A673 (cell line): ENCODE measurements around the gene CMIP. TPM values are rescaled to one million over a fixed set of nuclear protein-coding genes. Genes with fewer than 3 reads are reported as not detected.

Experiments used
- BruUV-seq: library from RNA; stranded (reverse); fragments of 400-500 nt; replicated peaks from 2 replicates; lab custom pipeline; 2021; lab: Mats Ljungman, UMichigan
- CTCF ChIA-PET: fragments of 300-600 bp; sonication (Branson Sonifier 250); formaldehyde crosslinking; loops from one replicate; lab custom pipeline; 2022; ENCODE audit warnings: antibody characterized with exemption; lab: Charles Lee
- POLR2A ChIA-PET: fragments of 300-600 bp; sonication (Branson Sonifier 250); formaldehyde crosslinking; loops from one replicate; lab custom pipeline; 2022; ENCODE audit warnings: antibody characterized with exemption; ENCODE audit not compliant: low non-redundant PET; lab: Charles Lee
- DNase-seq: peaks from one replicate; pipeline ENCODE4 v3.0.0-alpha.2; 2015; ENCODE audit warnings: low spot score
- H3K27ac ChIP-seq: fragments of 200-600 bp; sonication (generic); 2 replicates; pipeline ENCODE4 v1.5.1; 2016; ENCODE audit warnings: mixed run types, low read depth, mild to moderate bottlenecking, mixed read lengths, antibody characterized with exemption, low read length; ENCODE audit not compliant: poor library complexity, severe bottlenecking
- H3K27me3 ChIP-seq: fragments of 200-600 bp; sonication (generic); replicated peaks from 2 replicates; pipeline ENCODE4 v1.6.1; 2017; ENCODE audit warnings: mixed run types, low read depth, mild to moderate bottlenecking, mixed read lengths, antibody characterized with exemption, low read length; ENCODE audit not compliant: insufficient read depth, poor library complexity
- H3K36me3 ChIP-seq: fragments of 200-600 bp; sonication (generic); 2 replicates; pipeline ENCODE4 v1.6.1; 2016; ENCODE audit warnings: mixed run types, mild to moderate bottlenecking, mixed read lengths, antibody characterized with exemption, low read length; ENCODE audit not compliant: insufficient read depth, poor library complexity, severe bottlenecking
- H3K4me1 ChIP-seq: fragments of 200-600 bp; sonication (generic); 2 replicates; pipeline ENCODE4 v1.6.1; 2017; ENCODE audit warnings: mixed run types, mild to moderate bottlenecking, mixed read lengths, antibody characterized with exemption, low read length; ENCODE audit not compliant: insufficient read depth, poor library complexity, severe bottlenecking
- H3K4me3 ChIP-seq: fragments of 200-600 bp; sonication (generic); 2 replicates; pipeline ENCODE4 v1.5.1; 2016; ENCODE audit warnings: low read depth, mixed run types, mild to moderate bottlenecking, mixed read lengths, low read length; ENCODE audit not compliant: poor library complexity, severe bottlenecking
- H3K9me3 ChIP-seq: fragments of 200-600 bp; sonication (generic); 2 replicates; pipeline ENCODE4 v1.6.1; 2016; ENCODE audit warnings: mixed run types, low read depth, mild to moderate bottlenecking, mixed read lengths, antibody characterized with exemption, low read length; ENCODE audit not compliant: poor library complexity, severe bottlenecking
- CTCF ChIP-seq: fragments of 300-800, 200-600 bp; sonication (generic); conservative IDR thresholded peaks from 2 replicates; pipeline ENCODE4 v1.5.1; 2017; ENCODE audit warnings: low read depth, mild to moderate bottlenecking, antibody characterized with exemption, low read length, moderate library complexity, mixed read lengths
- EZH2 ChIP-seq: fragments of 200-600 bp; sonication (generic); IDR thresholded peaks from 2 replicates; pipeline ENCODE4 v1.6.1; 2017; ENCODE audit warnings: borderline replicate concordance, low read depth, mild to moderate bottlenecking, mixed read lengths, antibody characterized with exemption, low read length; ENCODE audit not compliant: poor library complexity, severe bottlenecking
- intact Hi-C: fragments of 100-400 bp; cut with micrococcal nuclease; formaldehyde crosslinking; loops from one replicate; pipeline ENCODE4 v1.10.0; 2022; ENCODE audit not compliant: unreplicated experiment
- total RNA-seq: library from RNA; stranded (reverse); gene quantifications from 2 replicates; pipeline ENCODE4 v1.2.3, GENCODE V29; 2021

Gene CMIP
- total RNA-seq, 1 experiment from 2014 or later, result 25.5 TPM

- Histone ChIP-seq H3K27me3 (no peaks in the 10 kb centered on the region), H3K36me3 (no peaks in the 10 kb centered on the region), H3K4me1 (no peaks in the 10 kb centered on the region), H3K27ac (no peak overlapping the region), H3K4me3 (no peak overlapping the region), H3K9me3 (no peaks in the 10 kb centered on the region)
- BruUV-seq, result no TSS peak
- CTCF ChIA-PET, result no interaction called here
- no peak for DNase-seq
- TF ChIP-seq CTCF, result no peak
- intact Hi-C loops, result no loop called here
- POLR2A ChIA-PET, result no interaction called here
Observed at GRCh38 chr16:81552743-81553079, 108.1 kb downstream of the CMIP start.

- no peaks in the 10 kb centered on the region for H3K4me1 ChIP-seq
- H3K27ac ChIP-seq, result no peak overlapping the region
- no peaks in the 10 kb centered on the region for H3K36me3 ChIP-seq
- no peaks in the 10 kb centered on the region for H3K9me3 ChIP-seq
- POLR2A ChIA-PET, result no interaction called here
- CTCF ChIA-PET, result no interaction called here
- no TSS peak for BruUV-seq
- H3K4me3 ChIP-seq, result no peak overlapping the region
- DNase-seq, result no peak
- intact Hi-C loops, result no loop called here
- TF ChIP-seq CTCF (no peak), EZH2 (no peak)
- no peaks in the 10 kb centered on the region for H3K27me3 ChIP-seq
Observed at GRCh38 chr16:81553080-81553813, 108.6 kb downstream of the CMIP start.

- no peak for TF ChIP-seq EZH2
- no peak for TF ChIP-seq CTCF
- no peaks in the 10 kb centered on the region for H3K9me3 ChIP-seq
- H3K27ac ChIP-seq, result no peak overlapping the region
- BruUV-seq, result no TSS peak
- no peak overlapping the region for H3K4me3 ChIP-seq
- no peaks in the 10 kb centered on the region for H3K36me3 ChIP-seq
- H3K4me1 ChIP-seq, result no peaks in the 10 kb centered on the region
- POLR2A ChIA-PET, result no interaction called here
- no peak for DNase-seq
- H3K27me3 ChIP-seq, result no peaks in the 10 kb centered on the region
- intact Hi-C loops, result no loop called here
- CTCF ChIA-PET, result no interaction called here
Observed at GRCh38 chr16:81553814-81554675, 109.4 kb downstream of the CMIP start.
